Karpas-422 (cell line): ENCODE data around the gene ACOT8. TPM values are rescaled to one million over a fixed set of nuclear protein-coding genes. Genes with fewer than 3 reads are reported as not detected.
"Not testable (repeated sequence)": the region's sequence is repeated elsewhere in the genome, so short reads cannot be mapped to it uniquely, and the experiment has no call there.

Experiments
- DNase-seq: peaks from one replicate; pipeline ENCODE4 v3.0.0-alpha.2; 2015
- H2AFZ ChIP-seq: fragments of 200-600 bp; sonication (generic); 2 replicates; pipeline ENCODE4 v1.6.1; 2014; ENCODE audit warnings: antibody characterized with exemption, low read length, mixed read lengths
- H3K27ac ChIP-seq: fragments of 200-600 bp; sonication (generic); 2 replicates; pipeline ENCODE4 v1.5.1; 2014; ENCODE audit warnings: mild to moderate bottlenecking, low read length, moderate library complexity
- H3K27me3 ChIP-seq: fragments of 200-600 bp; sonication (generic); 2 replicates; pipeline ENCODE4 v1.6.1; 2014; ENCODE audit warnings: low read length, mixed read lengths
- H3K36me3 ChIP-seq: fragments of 200-600 bp; sonication (generic); 2 replicates; pipeline ENCODE4 v1.6.1; 2014; ENCODE audit warnings: low read length, mixed read lengths; ENCODE audit not compliant: insufficient read depth
- H3K4me1 ChIP-seq: fragments of 200-600 bp; sonication (generic); 2 replicates; pipeline ENCODE4 v1.6.1; 2014; ENCODE audit warnings: mild to moderate bottlenecking, low read length, mixed read lengths
- H3K4me2 ChIP-seq: fragments of 200-600 bp; sonication (generic); 2 replicates; pipeline ENCODE4 v1.6.1; 2014; ENCODE audit warnings: low read length, low read depth, mild to moderate bottlenecking; ENCODE audit not compliant: poor library complexity, severe bottlenecking
- H3K4me3 ChIP-seq: fragments of 200-600 bp; sonication (generic); 2 replicates; pipeline ENCODE4 v1.5.1; 2014; ENCODE audit warnings: mild to moderate bottlenecking, antibody characterized with exemption, low read length, mixed read lengths
- H3K79me2 ChIP-seq: fragments of 200-600 bp; sonication (generic); 2 replicates; pipeline ENCODE4 v1.6.1; 2014; ENCODE audit warnings: mild to moderate bottlenecking, low read length, mixed read lengths
- H3K9ac ChIP-seq: fragments of 200-600 bp; sonication (generic); 2 replicates; pipeline ENCODE4 v1.6.0; 2014; ENCODE audit warnings: low read length
- H3K9me2 ChIP-seq: fragments of 200-600 bp; sonication (generic), shearing (Covaris generic); replicated peaks from 2 replicates; pipeline ENCODE4 v1.6.0; 2014; ENCODE audit warnings: mild to moderate bottlenecking, low read length, moderate library complexity; ENCODE audit not compliant: insufficient read depth
- H3K9me3 ChIP-seq: fragments of 300-700, 200-600 bp; sonication (generic); 2 replicates; pipeline ENCODE4 v1.6.1; 2014; ENCODE audit warnings: low read length, mixed read lengths
- H4K20me1 ChIP-seq: fragments of 200-600 bp; sonication (generic); 2 replicates; pipeline ENCODE4 v1.6.1; 2014; ENCODE audit warnings: mild to moderate bottlenecking, antibody characterized with exemption, low read length, low read depth; ENCODE audit not compliant: insufficient read depth
- total RNA-seq: library from RNA; depleted of rRNA; stranded (reverse); fragments of >200 nt; shearing (Covaris generic); gene quantifications from 2 replicates; pipeline ENCODE4 v1.2.3, GENCODE V29; 2014; ENCODE audit warnings: low replicate concordance; rRNA removed

The ACOT8 gene
- 93.7 and 96.4 TPM in 2 replicates for total RNA-seq

- H3K27me3 ChIP-seq = no peaks in the 10 kb centered on the region
- no peaks in the 10 kb centered on the region for H3K9me3 ChIP-seq
- H3K27ac ChIP-seq = peak within 1 kb of the TSS; percentile 76
- peak within 1 kb of the TSS; percentile 99 for H3K4me2 ChIP-seq
- 0 out of 2 replicates have a peak, but pooled peaks cover 3% of the 10 kb centered on the region for H3K36me3 ChIP-seq
- peak within 1 kb of the TSS; percentile 77 for H3K4me3 ChIP-seq
- no peaks in the 10 kb centered on the region for H3K9me2 ChIP-seq
- peak within 1 kb of the TSS; percentile 96 for H2AFZ ChIP-seq
- peak; percentile 100 for DNase-seq
- no peaks in the 10 kb centered on the region for H4K20me1 ChIP-seq
- H3K79me2 ChIP-seq = peaks cover 45% of the 10 kb centered on the region
- H3K4me1 ChIP-seq = peaks cover 22% of the 10 kb centered on the region
- peak within 1 kb of the TSS; percentile 91 for H3K9ac ChIP-seq
These were observed at the start of gene ACOT8, which contains the start of gene ZSWIM3 for GRCh38 chr20:45857114-45857881. Gene ACOT8 (minus strand): TSS chr20:45857392. CDS start chr20:45857315, 77 bp downstream. Gene ZSWIM3 (plus strand): TSS chr20:45857614. CDS start chr20:45857826, 212 bp downstream.

GRCh38 chr20:45905505-45906079 is 48.4 kb upstream of the ACOT8 start:
- no peaks in the 10 kb centered on the region for H3K36me3 ChIP-seq
- H2AFZ ChIP-seq = no peak overlapping the region
- H3K9me2 ChIP-seq = no peaks in the 10 kb centered on the region
- H3K27me3 ChIP-seq = no peaks in the 10 kb centered on the region
- DNase-seq = no peak
- no peaks in the 10 kb centered on the region for H3K9me3 ChIP-seq
- no peak overlapping the region for H3K4me3 ChIP-seq
- no peaks in the 10 kb centered on the region for H4K20me1 ChIP-seq
- no peaks in the 10 kb centered on the region for H3K79me2 ChIP-seq
- no peak overlapping the region for H3K9ac ChIP-seq
- H3K4me1 ChIP-seq = peaks cover 63% of the 10 kb centered on the region
- no peak overlapping the region for H3K4me2 ChIP-seq
- peak overlapping the region; percentile 95 for H3K27ac ChIP-seq

- Histone ChIP-seq H3K9ac (peak overlapping the region; percentile 6; the same call in 1 of the 2 replicates), H3K4me1 (peaks cover 58% of the 10 kb centered on the region), H2AFZ (no peak overlapping the region), H3K9me3 (no peaks in the 10 kb centered on the region), H3K4me2 (no peak overlapping the region), H3K27ac (peak overlapping the region; percentile 95), H3K9me2 (no peaks in the 10 kb centered on the region), H4K20me1 (no peaks in the 10 kb centered on the region), H3K36me3 (no peaks in the 10 kb centered on the region), H3K4me3 (no peak overlapping the region), H3K27me3 (no peaks in the 10 kb centered on the region), H3K79me2 (no peaks in the 10 kb centered on the region)
- no peak for DNase-seq
These were observed 47.7 kb upstream of the ACOT8 start for GRCh38 chr20:45904583-45905504.

- Histone ChIP-seq H3K4me1 (peaks cover 55% of the 10 kb centered on the region), H3K27me3 (no peaks in the 10 kb centered on the region), H3K36me3 (0 out of 2 replicates have a peak, but pooled peaks cover 3% of the 10 kb centered on the region), H3K4me3 (peak overlapping the region; percentile 59), H2AFZ (no peak overlapping the region), H3K27ac (peak overlapping the region; percentile 95), H3K9me3 (no peaks in the 10 kb centered on the region), H3K79me2 (no peaks in the 10 kb centered on the region), H3K9ac (peak overlapping the region; percentile 66), H3K9me2 (no peaks in the 10 kb centered on the region), H3K4me2 (peak overlapping the region; percentile 87), H4K20me1 (no peaks in the 10 kb centered on the region)
- DNase-seq = peak; percentile 89
These were observed 45.1 kb upstream of the ACOT8 start for GRCh38 chr20:45902199-45902701.

GRCh38 chr20:45901332-45901731 is 44.1 kb upstream of the ACOT8 start:
- Histone ChIP-seq H3K27ac (peak overlapping the region; percentile 95), H3K4me1 (peaks cover 55% of the 10 kb centered on the region)
- DNase-seq, H3K4me2 ChIP-seq, H3K36me3 ChIP-seq, H3K9me2 ChIP-seq, H3K79me2 ChIP-seq, H3K4me3 ChIP-seq, H2AFZ ChIP-seq, H3K9ac ChIP-seq, H3K27me3 ChIP-seq, H4K20me1 ChIP-seq, H3K9me3 ChIP-seq: not testable (repeated sequence)

DNA sequence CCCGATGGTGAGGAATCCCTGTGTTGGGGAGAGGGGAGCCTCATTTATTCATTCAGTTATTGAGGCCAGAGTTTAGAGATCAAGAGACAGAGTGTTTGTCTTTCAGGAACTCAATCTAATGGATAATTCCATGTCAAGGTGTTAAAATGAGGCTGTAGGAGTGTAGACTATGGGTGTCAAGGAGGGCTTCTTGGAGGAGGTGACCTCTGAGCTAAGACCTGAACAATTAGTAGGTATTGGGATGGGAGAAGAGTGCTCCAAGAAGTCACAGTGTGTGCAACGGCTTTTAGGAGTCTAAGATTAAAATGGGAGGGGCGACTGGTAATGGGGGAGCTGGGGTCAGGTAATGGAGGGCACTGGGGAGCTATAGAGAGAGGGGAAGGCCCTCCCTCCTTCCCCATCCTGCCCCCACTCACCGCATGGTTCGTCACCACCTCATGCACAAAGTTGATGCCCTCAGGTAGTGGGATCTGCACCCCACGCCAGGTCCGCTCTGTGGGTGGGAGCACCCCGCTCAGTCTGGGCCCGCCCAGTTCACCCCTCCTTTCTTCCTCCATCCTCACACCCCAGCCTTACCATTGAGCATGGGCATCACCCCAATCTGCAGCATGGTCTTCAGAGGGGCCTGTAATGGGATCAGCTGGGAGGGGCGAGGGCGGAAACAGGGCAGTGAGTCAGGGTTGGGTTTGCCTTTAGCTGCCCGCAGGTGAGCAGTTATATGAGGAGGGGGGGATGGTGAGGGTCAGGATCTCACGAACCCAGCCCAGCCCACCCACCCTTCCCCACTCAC is 42.0 kb upstream of the ACOT8 start:
- Histone ChIP-seq H3K9ac (no peak overlapping the region), H3K27ac (no peak overlapping the region), H3K4me2 (no peak overlapping the region), H3K79me2 (no peaks in the 10 kb centered on the region), H3K9me2 (no peaks in the 10 kb centered on the region), H3K4me3 (no peak overlapping the region), H3K27me3 (no peaks in the 10 kb centered on the region), H4K20me1 (no peaks in the 10 kb centered on the region), H3K9me3 (no peaks in the 10 kb centered on the region), H3K4me1 (peaks cover 39% of the 10 kb centered on the region), H2AFZ (no peak overlapping the region), H3K36me3 (peaks cover 6% of the 10 kb centered on the region; the same call in 1 of the 2 replicates)
- DNase-seq = no peak

DNA sequence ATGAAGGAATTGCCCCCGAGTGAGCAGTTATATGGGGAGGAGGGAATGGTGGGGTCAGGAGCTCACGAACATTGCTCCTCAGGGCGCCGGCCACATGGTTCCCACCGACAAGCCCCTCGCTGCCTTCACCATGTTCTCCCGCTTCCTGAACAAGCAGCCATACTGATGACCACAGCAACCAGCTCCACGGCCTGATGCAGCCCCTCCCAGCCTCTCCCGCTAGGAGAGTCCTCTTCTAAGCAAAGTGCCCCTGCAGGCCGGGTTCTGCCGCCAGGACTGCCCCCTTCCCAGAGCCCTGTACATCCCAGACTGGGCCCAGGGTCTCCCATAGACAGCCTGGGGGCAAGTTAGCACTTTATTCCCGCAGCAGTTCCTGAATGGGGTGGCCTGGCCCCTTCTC is 41.1 kb upstream of the ACOT8 start:
- H4K20me1 ChIP-seq = no peaks in the 10 kb centered on the region

More for the DNA sequence above, 41.1 kb upstream of the ACOT8 start:
- no peak overlapping the region for H3K4me2 ChIP-seq
- no peak overlapping the region for H3K27ac ChIP-seq
- H3K36me3 ChIP-seq = peaks cover 11% of the 10 kb centered on the region; the same call in 1 of the 2 replicates
- H2AFZ ChIP-seq = no peak overlapping the region
- H3K79me2 ChIP-seq = no peaks in the 10 kb centered on the region
- no peaks in the 10 kb centered on the region for H3K9me3 ChIP-seq
- H3K4me3 ChIP-seq = no peak overlapping the region
- peaks cover 29% of the 10 kb centered on the region for H3K4me1 ChIP-seq
- no peak overlapping the region for H3K9ac ChIP-seq
- H3K27me3 ChIP-seq = no peaks in the 10 kb centered on the region
- DNase-seq = no peak
- no peaks in the 10 kb centered on the region for H3K9me2 ChIP-seq
